SKM-1 treated with dmso at 0.1 percent for 144 hours (cell line): ENCODE data around the gene CABLES2.

Experiments
- DNase-seq: peaks from one replicate; lab custom pipeline; 2025; ENCODE audit not compliant: unreplicated experiment; lab: John Stamatoyannopoulos, UW

CABLES2 gene

DNA sequence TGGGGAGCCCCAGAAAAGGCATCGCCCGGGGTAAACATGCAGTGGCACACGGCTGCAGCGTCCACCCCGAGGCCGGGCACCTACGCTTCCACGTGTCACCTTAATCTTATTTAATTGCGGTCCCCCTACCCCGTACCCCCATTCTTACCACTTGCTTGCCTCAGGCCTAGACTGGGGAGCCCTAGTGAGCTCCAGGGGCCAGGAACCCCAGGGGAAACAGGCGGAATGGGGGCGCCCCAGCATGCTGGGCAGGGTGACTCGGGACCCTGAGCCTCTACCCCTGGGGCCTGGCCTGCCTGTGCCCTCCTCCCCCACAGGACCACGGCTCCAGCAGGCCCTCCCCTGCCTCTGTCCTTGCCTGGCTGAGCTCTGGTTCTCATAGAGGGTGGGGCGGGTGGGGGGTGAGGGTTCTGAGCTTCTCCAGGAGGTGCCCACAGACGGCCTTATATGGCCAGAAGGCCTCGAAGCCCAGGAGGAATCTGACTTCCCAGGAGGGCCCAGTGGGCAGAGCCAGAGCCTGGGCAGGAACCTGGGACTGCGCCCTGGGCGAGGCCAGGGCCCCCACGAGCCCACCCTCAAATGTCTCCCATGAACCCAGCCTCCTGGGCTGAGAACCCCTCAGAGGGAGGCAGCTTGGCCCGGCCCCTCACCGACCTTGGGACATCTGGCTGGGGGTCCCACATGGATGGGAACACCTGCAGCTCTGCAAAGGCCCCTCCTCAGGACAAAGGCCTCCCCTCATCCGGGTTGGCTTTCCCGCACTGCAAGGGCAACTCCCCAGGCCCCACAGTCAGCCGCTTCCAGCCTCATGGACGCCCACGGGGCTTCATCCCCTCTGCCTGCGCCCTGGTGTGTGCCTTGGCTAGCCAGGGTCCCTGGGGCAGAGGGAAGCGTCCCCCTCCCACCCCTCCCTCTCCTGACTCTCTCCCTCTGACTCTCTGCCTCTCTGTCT is 34.8 kb downstream of the CABLES2 start:
- no peak for DNase-seq

DNA sequence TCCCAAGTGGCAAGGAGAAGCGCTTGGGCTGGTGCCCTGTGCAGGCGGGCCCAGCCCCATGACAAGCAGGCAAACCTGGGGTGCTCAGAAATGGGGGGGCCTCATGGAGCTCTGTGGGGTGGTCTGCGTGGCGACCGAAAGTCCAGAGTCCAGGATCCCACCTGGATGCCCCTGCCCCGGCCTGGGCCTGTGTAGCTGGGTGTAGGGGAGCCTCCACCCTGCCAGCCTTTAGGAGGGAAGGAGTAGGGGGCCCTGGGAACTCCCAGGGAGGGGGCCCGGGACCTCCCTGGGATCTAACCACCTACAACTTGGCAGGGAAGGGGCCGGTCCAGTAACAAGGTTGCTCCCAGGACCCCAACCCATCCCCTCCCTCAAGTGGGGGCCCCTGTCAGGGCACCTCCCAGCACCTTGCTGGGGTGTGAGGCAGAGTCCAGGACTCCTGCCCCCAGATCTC is 35.5 kb downstream of the CABLES2 start:
- DNase-seq = no peak

- DNase-seq = no peak
Measured at GRCh38 chr20:62370807-62371587, 36.1 kb downstream of the CABLES2 start.

GRCh38 chr20:62370115-62370806 is 36.8 kb downstream of the CABLES2 start:
- DNase-seq = no peak

- DNase-seq = no peak
Measured at GRCh38 chr20:62369815-62370114, 37.3 kb downstream of the CABLES2 start.

DNA sequence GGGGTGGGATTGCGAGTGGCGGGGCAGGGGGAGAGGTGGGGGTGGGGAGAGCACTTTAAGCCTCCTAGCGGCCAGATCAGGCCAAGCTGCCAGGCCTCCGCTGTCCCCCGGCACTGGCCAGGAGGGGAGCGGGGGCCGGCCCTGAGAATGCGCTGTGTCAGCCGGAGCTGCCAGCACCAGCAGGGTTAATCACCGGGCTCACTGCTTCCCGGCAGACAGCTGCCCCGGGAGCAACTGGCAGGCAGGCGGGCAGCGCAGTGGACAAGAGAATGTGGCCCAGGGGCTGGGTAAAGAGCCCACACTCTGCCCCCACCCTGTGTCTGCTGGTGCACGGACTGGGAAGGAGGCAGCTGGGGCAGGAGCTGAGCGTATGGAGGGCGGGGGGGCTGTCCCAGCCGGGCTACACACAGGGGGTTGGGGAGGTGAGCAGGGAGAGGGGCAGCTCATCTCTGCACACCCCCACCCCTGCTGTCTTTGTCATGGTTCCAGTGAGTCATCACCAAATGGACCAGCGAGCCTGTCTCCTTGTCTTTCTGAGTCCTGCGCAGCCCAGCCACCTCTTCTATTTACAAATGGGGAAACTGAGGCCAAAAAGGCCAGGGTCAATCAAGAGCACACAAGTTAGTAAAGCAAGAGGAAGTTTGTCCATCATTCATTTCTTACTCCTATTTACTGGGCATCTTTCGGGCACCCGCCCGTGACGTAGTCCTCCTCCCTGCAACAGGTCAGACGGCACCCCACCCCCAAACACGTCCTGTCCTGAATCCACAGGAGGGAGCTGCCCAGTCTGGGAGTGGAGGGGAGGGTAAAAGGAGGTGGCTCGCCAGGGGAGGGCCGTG is 37.9 kb downstream of the CABLES2 start:
- DNase-seq = no peak

GRCh38 chr20:62368392-62368975 is 38.6 kb downstream of the CABLES2 start:
- DNase-seq = no peak

- no peak for DNase-seq
Measured at GRCh38 chr20:62367633-62368391, 39.3 kb downstream of the CABLES2 start.

GRCh38 chr20:62367136-62367632 is 39.9 kb downstream of the CABLES2 start, which contains the start of gene LAMA5:
Gene LAMA5, minus strand, starts transcription at chr20:62367312. Its CDS starts 67 bp downstream, at chr20:62367245.
- DNase-seq = no peak

DNA sequence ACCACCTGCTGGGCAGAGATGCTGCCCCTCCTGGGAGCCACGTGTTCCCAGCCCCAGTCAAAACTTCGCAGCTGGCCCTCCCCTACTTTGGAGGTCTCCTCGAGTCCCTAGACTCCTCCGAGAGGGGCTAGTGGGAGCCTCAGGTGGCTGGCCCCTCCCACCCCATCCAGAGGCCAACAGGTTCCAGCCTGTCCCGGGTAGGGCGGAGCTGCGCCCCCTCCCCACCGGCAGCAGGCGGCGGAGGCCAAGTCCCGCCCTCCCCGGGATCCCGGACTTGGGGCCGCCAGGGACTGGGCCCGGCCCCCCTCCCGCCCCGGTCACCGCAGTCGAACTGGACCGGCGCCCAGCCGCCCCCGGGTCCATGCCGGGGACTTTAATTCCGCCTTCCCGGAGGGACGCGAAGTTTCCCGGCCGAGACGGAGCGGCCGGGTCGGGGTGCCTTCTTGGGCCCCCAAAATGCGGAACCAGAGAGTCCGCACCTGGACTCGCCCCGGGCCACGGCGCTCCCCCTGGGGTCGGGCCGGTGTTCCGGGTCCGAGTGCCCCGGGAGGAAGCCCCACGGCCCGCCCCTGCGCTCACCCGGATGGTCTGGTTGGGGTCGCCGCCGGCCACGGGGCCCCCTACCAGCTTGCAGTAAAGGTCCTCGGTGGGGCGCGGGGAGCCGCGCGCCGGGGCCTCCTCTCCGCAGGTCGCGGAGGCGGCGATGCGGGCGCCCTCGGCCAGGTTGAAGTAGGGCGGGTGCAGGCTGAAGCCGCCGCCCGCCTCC is 40.5 kb downstream of the CABLES2 start:
- DNase-seq = no peak

DNA sequence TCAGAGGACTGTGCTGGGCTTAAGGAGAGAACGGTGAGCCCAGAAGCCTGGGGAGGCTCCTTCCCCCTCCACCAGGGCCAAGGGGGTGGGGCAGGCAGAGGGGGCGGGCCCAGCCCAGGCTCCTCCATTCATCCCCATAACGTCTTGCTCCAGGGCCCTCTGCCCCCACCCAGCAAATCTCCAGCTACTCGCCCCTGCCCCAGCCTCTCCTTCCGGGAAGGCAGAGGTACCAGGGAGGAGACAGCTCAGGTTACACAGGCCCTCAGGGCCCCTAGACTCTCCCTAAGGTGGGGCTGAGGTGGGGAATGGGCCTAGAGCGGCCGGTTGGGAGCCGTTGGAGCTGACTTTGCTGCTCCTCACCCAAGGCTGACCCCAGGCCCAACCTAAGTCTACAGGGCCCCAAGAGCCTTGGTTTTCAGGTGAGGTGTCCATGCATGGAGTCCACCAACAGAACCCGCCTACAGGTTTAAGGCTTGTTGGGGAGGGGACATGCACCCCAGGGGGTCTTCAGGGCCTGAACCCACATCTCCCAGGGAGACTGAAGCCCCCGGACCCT is 41.2 kb downstream of the CABLES2 start:
- DNase-seq = no peak

DNA sequence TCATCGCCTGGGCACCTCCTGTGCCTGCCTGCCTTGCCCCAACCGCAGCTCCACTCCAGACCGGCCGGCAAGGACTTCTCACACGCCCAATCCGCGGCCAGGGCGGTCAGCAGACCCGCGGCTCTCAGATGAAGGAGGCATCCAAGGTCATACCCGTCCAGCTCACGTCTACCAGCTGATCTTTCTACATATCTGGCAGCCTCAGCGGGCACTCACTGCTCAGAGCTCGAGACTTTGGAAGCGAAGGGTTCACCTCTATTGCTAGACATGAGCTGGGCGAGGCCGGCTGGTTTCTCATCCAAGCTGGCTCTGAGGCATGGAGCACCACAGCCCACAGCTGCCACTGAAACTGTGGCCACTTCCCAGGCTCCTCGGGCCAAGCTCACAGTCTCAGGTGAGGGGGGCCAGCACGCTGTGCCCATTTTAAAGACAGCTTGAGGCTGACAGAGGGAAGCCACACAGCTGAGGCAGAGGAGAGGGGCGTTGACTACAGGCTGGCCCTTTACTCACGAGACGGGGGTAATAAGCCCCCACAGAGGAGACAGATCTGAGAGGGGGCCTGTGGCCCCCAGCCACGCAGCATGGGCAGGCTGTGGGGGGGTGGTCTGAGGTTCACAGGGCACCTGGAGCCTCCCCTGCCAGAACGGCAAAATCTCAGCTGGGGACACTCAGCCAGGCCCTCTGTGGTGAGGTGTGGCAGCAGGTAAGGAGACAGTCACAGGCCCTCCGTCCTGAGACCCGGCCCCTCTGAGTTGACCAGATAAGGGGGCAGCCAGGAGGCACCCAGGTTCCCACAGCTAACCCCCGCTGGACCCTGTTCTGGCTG is 42.0 kb downstream of the CABLES2 start:
- DNase-seq = no peak

DNA sequence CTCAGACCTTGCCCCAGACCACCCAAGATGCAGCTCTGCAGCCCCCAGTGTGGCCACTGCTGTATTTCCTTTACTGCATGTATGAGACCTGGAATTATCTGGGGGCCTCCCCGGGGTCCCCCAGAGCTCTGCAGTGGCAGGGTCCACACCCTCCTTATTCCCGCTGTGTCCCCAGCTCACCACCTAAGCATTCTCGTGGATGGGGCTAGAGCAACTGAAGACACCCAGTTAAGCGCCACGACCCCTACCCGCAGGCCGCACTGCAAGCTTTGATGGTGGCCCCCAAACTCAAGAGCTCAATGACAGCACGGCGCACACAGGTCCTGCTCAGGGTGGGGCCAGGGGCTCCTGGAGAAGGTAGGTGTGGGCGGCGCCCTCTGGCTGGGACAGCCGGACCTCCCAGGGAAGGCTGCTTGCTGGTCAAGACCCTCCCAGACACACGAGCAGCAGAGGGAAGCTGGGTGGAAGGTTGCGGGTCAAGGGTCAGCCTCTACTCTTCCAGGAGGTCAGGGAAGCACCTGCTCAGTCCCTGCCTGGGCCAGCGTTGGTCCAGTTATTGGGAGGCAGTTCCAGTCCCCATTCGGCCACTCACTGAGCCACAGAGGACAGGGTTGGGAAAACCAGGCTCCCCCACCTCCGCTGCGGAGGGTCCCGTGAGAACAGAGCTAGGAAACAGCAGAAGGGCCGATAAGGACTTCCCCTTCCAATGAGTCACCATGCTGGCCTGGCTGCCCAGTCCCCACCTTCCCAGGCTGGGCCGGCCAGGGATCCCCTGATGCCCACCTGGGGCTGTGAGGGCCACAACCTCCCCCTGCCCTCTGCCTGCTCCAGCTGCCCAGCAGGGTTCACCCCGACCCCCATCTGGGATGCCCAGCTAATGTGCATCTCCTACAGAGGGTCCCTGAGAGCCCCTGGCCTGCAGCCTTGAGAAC is 42.9 kb downstream of the CABLES2 start:
- DNase-seq = no peak

- DNase-seq = no peak
Measured at GRCh38 chr20:62362991-62363919, 43.8 kb downstream of the CABLES2 start.

GRCh38 chr20:62362590-62362940 is 44.5 kb downstream of the CABLES2 start:
- DNase-seq = no peak
